NCI-H460 (cell line): ENCODE measurements around the gene MLH1. TPM values are rescaled to one million over a fixed set of nuclear protein-coding genes. Genes with fewer than 3 reads are reported as not detected.

ENCODE experiments used
- DNase-seq: peaks from one replicate; pipeline ENCODE4 v3.0.0-alpha.2; 2016; ENCODE audit warnings: low read depth; ENCODE audit errors: extremely low read depth
- small RNA-seq, 2 experiments: library from RNA; depleted of rRNA; stranded (forward); fragments of <200 nt; gene quantifications; one replicate each; pipeline ENCODE3, GENCODE V24; 2014
- total RNA-seq: library from RNA; depleted of rRNA; stranded (reverse); fragments of >200 nt; shearing (Covaris generic); gene quantifications from 2 replicates; pipeline ENCODE4 v1.2.3, GENCODE V29; 2014; rRNA removed

The MLH1 gene
- total RNA-seq, 1 experiment from 2014 or later = 45.3 TPM

- no peak for DNase-seq
Observed at GRCh38 chr3:37086918-37087317, 93.6 kb downstream of the MLH1 start.

GRCh38 chr3:37087870-37088269 is 94.6 kb downstream of the MLH1 start:
- DNase-seq = no peak

- DNase-seq = no peak
Observed at GRCh38 chr3:37092484-37092883, 99.2 kb downstream of the MLH1 start.

GRCh38 chr3:37093481-37093880 is 100.2 kb downstream of the MLH1 start:
- no peak for DNase-seq

GRCh38 chr3:37094636-37095035 is 101.3 kb downstream of the MLH1 start:
- DNase-seq = no peak

- no peak for DNase-seq
Observed at GRCh38 chr3:37096288-37096687, 103.0 kb downstream of the MLH1 start.

- no peak for DNase-seq
Observed at GRCh38 chr3:37096975-37097374, 103.7 kb downstream of the MLH1 start.

GRCh38 chr3:37097776-37098175 is 104.5 kb downstream of the MLH1 start:
- DNase-seq = no peak

GRCh38 chr3:37098884-37099283 is 105.6 kb downstream of the MLH1 start:
- DNase-seq = no peak

GRCh38 chr3:37099469-37099868 is 106.2 kb downstream of the MLH1 start:
- DNase-seq = no peak

GRCh38 chr3:37100411-37100810 is 107.1 kb downstream of the MLH1 start:
- no peak for DNase-seq

Small RNA genes lying within 50 kb of the gene (small RNA-seq; reads per million reads assigned to genes)
- gene RF00019 (0 reads per million in 2 experiments), gene RNU6ATAC4P (0 reads per million in 2 experiments)

Other genes starting within 250 kb of the MLH1 start
- gene DCLK3, start 229.0 kb upstream of the MLH1 start, total RNA-seq = not detected in 2 replicates
- 1.9 and 5.3 TPM in 2 replicates for gene TRANK1, start 48.5 kb upstream of the MLH1 start, total RNA-seq
- 4.1 and 6.8 TPM in 2 replicates for gene EPM2AIP1, start 387 bp upstream of the MLH1 start, total RNA-seq
- gene LRRFIP2, start 181.1 kb downstream of the MLH1 start, total RNA-seq = 33.0 and 37.4 TPM in 2 replicates
- gene GOLGA4, start 249.8 kb downstream of the MLH1 start, total RNA-seq = 40.1 and 46.1 TPM in 2 replicates